ENCODE results near the gene NEGR1.

DNA sequence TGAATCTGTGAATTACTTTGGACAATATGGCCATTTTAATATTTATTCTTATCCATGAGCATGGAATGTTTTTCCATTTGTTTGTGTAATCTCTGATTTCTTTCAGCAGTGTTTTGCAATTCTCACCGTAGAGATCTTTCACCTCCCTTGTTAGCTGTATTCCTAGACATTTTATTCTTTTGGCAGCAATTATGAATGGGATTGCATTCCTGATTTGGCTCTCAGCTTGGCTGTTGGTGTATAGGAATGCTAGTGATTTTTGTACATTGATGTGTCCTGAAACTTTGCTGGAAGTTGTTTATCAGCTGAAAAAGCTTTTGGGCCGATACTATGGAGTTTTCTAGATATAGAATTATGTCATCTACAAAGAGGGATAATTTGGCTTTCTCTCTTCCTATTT lies 44.2 kb upstream of the NEGR1 start:
- no peak for TF ChIP-seq CTCF (IDR thresholded peaks at IDR 0.05)
- TF ChIP-seq E2F1 (CRISPR knock-in tag; IDR thresholded peaks at IDR 0.05), result no peak
- no peak for TF ChIP-seq CREB1 (CRISPR knock-in tag; IDR thresholded peaks at IDR 0.05)
- TF ChIP-seq ESRRA (CRISPR knock-in tag; IDR thresholded peaks at IDR 0.05; ENCODE audit: borderline replicate concordance), result no peak
- TF ChIP-seq, protein P1, sequence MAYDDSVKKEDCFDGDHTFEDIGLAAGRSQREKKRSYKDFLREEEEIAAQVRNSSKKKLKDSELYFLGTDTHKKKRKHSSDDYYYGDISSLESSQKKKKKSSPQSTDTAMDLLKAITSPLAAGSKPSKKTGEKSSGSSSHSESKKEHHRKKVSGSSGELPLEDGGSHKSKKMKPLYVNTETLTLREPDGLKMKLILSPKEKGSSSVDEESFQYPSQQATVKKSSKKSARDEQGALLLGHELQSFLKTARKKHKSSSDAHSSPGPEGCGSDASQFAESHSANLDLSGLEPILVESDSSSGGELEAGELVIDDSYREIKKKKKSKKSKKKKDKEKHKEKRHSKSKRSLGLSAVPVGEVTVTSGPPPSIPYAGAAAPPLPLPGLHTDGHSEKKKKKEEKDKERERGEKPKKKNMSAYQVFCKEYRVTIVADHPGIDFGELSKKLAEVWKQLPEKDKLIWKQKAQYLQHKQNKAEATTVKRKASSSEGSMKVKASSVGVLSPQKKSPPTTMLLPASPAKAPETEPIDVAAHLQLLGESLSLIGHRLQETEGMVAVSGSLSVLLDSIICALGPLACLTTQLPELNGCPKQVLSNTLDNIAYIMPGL (CRISPR knock-in tag; IDR thresholded peaks at IDR 0.05), result no peak
- TF ChIP-seq SP1 (CRISPR knock-in tag; conservative IDR thresholded peaks at IDR 0.05), result no peak
- TF ChIP-seq NR3C1 (CRISPR knock-in tag; conservative IDR thresholded peaks at IDR 0.05; ENCODE audit: low read depth), result no peak
- TF ChIP-seq ZNF671 (CRISPR knock-in tag; IDR thresholded peaks at IDR 0.05), result no peak
- TF ChIP-seq ZNF317 (CRISPR knock-in tag; IDR thresholded peaks at IDR 0.05; ENCODE audit: borderline replicate concordance, low read depth), result no peak
- no peak for TF ChIP-seq JUN (CRISPR knock-in tag; IDR thresholded peaks at IDR 0.05)
